ENCODE results near the gene SH2B2.

DNA sequence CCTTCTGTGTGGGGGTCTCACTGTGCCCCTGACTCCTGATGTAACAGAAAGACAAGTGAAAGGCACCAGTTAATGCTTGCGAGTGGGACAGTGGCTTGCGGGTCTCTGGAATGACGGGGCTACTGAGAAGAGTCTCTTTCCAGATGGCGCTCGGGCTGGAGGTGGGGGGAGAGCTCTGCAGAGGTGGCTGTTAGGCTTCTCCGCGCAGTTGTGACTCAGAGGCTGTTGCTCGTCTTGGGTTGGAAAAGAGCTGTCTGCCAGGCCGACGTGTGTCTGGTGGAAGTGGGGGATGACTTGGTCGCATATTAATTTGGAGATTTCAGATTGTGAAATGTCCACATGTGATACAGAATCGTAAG lies 27.9 kb upstream of the SH2B2 start:
- TF ChIP-seq POLR2A (IDR thresholded peaks at IDR 0.05) (no peak), CTCF (IDR thresholded peaks at IDR 0.05) (no peak)

All from prostate gland (tissue), 2 donors.